Measurements from ENCODE around the gene CARM1.

DNA sequence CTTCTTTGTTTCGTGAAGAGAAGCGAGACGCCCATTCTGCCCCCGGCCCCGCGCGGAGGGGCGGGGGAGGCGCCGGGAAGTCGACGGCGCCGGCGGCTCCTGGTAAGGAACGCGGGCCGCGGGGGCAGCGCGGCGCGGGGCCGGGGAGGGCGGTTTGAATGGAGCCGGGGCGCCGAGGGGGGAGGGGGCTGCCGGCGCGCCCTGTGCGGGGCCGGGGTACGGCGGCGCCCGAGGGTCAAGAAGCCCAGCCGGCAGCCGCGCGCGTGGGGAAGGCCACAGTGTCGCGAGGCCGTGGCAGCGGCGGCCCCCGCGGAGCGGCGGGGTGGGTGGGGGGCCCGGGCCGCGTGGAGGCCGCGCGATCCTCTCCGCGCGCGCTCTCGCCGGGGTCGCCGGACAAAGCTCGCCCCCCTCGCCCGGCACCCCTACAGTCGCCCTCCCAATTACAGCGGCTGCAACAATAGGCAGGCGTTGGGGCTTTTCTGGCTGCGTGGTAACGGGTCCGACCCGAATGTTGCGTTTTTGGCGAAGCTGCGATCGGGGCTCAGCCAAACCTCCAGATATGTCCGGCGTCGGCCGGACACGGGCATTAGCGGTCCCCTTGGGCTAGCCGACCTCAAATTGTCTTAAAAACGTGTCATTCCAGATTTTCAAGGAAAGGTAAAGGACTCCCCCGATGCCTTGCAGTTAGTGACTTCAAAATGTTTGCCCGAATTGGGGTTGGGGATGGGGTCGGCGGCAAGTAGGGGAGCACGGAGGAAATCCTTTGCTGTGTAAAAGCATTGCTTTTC, 89.9 kb downstream of the CARM1 start:
- TF ChIP-seq, protein P1, sequence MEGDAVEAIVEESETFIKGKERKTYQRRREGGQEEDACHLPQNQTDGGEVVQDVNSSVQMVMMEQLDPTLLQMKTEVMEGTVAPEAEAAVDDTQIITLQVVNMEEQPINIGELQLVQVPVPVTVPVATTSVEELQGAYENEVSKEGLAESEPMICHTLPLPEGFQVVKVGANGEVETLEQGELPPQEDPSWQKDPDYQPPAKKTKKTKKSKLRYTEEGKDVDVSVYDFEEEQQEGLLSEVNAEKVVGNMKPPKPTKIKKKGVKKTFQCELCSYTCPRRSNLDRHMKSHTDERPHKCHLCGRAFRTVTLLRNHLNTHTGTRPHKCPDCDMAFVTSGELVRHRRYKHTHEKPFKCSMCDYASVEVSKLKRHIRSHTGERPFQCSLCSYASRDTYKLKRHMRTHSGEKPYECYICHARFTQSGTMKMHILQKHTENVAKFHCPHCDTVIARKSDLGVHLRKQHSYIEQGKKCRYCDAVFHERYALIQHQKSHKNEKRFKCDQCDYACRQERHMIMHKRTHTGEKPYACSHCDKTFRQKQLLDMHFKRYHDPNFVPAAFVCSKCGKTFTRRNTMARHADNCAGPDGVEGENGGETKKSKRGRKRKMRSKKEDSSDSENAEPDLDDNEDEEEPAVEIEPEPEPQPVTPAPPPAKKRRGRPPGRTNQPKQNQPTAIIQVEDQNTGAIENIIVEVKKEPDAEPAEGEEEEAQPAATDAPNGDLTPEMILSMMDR (IDR thresholded peaks at IDR 0.05) = no peak
- no peak for TF ChIP-seq POLR2A (IDR thresholded peaks at IDR 0.05)
